A549 (cell line): Measurements from ENCODE around the gene NPAS2. TPM values are rescaled to one million over a fixed set of nuclear protein-coding genes. Genes with fewer than 3 reads are reported as not detected.

Source experiments
- ATAC-seq, 2 experiments: fragments of 200-7000 bp in 1 of 2; fragments of >200 bp in 1 of 2; cut with Nextera tagmentation in 1 of 2; cut with Tn5 transposase in 1 of 2; 3 replicates each; pipeline versions ENCODE4 v1.8.0 to v1.9.1; 2018 to 2020; ENCODE audit warnings: mild to moderate bottlenecking in 1 of 2, moderate library complexity in 1 of 2
- CTCF ChIA-PET: fragments of 300-600 bp; sonication (Branson Sonifier 250); formaldehyde crosslinking; extraction: SDS; loops from one replicate; lab custom pipeline; 2021; ENCODE audit warnings: antibody characterized with exemption, inconsistent platforms; lab: Yijun Ruan, JAX
- POLR2A ChIA-PET: fragments of 350-600 bp; formaldehyde crosslinking; extraction: SDS; loops from one replicate; lab custom pipeline; 2021; ENCODE audit warnings: antibody characterized with exemption, inconsistent platforms; lab: Yijun Ruan, JAX
- DNase-seq, 2 experiments: peaks; one replicate each; pipeline versions ENCODE4 v3.0.0 to v3.0.0-alpha.2; 2011 to 2016; ENCODE audit warnings: low read depth in 1 of 2, low spot score in 1 of 2
- FAIRE-seq: peaks from 2 replicates; lab custom pipeline; 2011; peaks lifted over from hg19 to GRCh38; lab: Jason Lieb, UNC
- H3K27ac ChIP-seq, 2 experiments: fragments of >200 bp; sonication (Bioruptor Twin); formaldehyde crosslinking; 3 replicates each; pipeline ENCODE4 v1.5.1; 2016 to 2017
- H3K4me1 ChIP-seq: fragments of >200 bp; sonication (Bioruptor Twin); formaldehyde crosslinking; 3 replicates; pipeline ENCODE4 v1.6.1; 2016
- H3K4me2 ChIP-seq: fragments of >200 bp; sonication (Bioruptor Twin); formaldehyde crosslinking; 3 replicates; pipeline ENCODE4 v1.6.1; 2016
- H3K4me3 ChIP-seq: fragments of >200 bp; sonication (Bioruptor Twin); formaldehyde crosslinking; 3 replicates; pipeline ENCODE4 v1.5.1; 2016
- H3K9me3 ChIP-seq: fragments of >200 bp; sonication (Bioruptor Twin); formaldehyde crosslinking; 3 replicates; pipeline ENCODE4 v1.6.1; 2016
- BCL3 ChIP-seq: fragments of >200 bp; sonication (Bioruptor Twin); formaldehyde crosslinking; IDR thresholded peaks from 3 replicates; pipeline ENCODE4 v1.6.1; 2016
- EHF ChIP-seq: fragments of 250-450 bp; sonication (Bioruptor Pico); IDR thresholded peaks from 2 replicates; pipeline ENCODE4 v1.5.0; 2020; ENCODE audit warnings: mild to moderate bottlenecking
- ESRRA ChIP-seq: fragments of 150-350 bp; IDR thresholded peaks from 2 replicates; pipeline ENCODE4 v1.6.1; 2014; ENCODE audit warnings: mild to moderate bottlenecking, low read length, borderline replicate concordance
- FOSL2 ChIP-seq, 2 experiments: fragments of 450-650 bp in 1 of 2; fragments of >200 bp in 1 of 2; sonication (Bioruptor Twin) in 1 of 2; formaldehyde crosslinking; IDR thresholded peaks; 2 replicates each; pipeline versions ENCODE4 v1.5.0 to v1.6.1; 2016 to 2020; ENCODE audit warnings: mild to moderate bottlenecking in 1 of 2, moderate library complexity in 1 of 2
- GATA3 ChIP-seq: IDR thresholded peaks from 2 replicates; pipeline ENCODE4 v1.6.1; 2012; ENCODE audit warnings: borderline replicate concordance
- HES2 ChIP-seq: fragments of >200 bp; sonication (Bioruptor Twin); formaldehyde crosslinking; IDR thresholded peaks from 2 replicates; pipeline ENCODE4 v1.6.1; 2016
- HEYL ChIP-seq: fragments of 250-450 bp; sonication (Bioruptor Pico); IDR thresholded peaks from 2 replicates; pipeline ENCODE4 v1.8.0; 2021; ENCODE audit warnings: mild to moderate bottlenecking, moderate library complexity
- HOXB13 ChIP-seq: fragments of 250-450 bp; sonication (Bioruptor Pico); IDR thresholded peaks from 2 replicates; pipeline ENCODE4 v1.5.0; 2020; ENCODE audit warnings: low read depth, mild to moderate bottlenecking, moderate library complexity
- HOXB5 ChIP-seq: fragments of 250-450 bp; sonication (Bioruptor Pico); IDR thresholded peaks from 2 replicates; pipeline ENCODE4 v1.5.0; 2020; ENCODE audit warnings: mild to moderate bottlenecking, moderate library complexity
- JUN ChIP-seq, 2 experiments: fragments of >200 bp; sonication (Bioruptor Twin); formaldehyde crosslinking; IDR thresholded peaks; 2 replicates in 1 of 2; 3 replicates in 1 of 2; pipeline ENCODE4 v1.6.1; 2016 to 2017
- MAX ChIP-seq: IDR thresholded peaks from 2 replicates; pipeline ENCODE4 v1.6.1; 2012
- MYC ChIP-seq: IDR thresholded peaks from 2 replicates; pipeline ENCODE4 v1.6.1; 2012; ENCODE audit warnings: mild to moderate bottlenecking, inconsistent platforms, low read length, improper control_type of control experiment, borderline replicate concordance
- NR3C1 ChIP-seq: fragments of >200 bp; sonication (Bioruptor Twin); formaldehyde crosslinking; IDR thresholded peaks from 3 replicates; pipeline ENCODE4 v1.6.1; 2017
- TP53 ChIP-seq: fragments of 250-450 bp; sonication (Bioruptor Pico); IDR thresholded peaks from 2 replicates; pipeline ENCODE4 v1.5.0; 2021; ENCODE audit warnings: mild to moderate bottlenecking, moderate library complexity
- ZSCAN20 ChIP-seq: fragments of 250-450 bp; sonication (Bioruptor Pico); IDR thresholded peaks from 2 replicates; pipeline ENCODE4 v1.8.0; 2022; ENCODE audit warnings: mild to moderate bottlenecking, moderate library complexity
- WGBS: methylation state at CpG from one replicate; pipeline ENCODE4 v1.1.6; 2017; ENCODE audit errors: missing lambda C conversion rate; 5-methylcytosine and 5-hydroxymethylcytosine counted together
- polyA plus RNA-seq, 4 experiments: library from polyadenylated mRNA; depleted of rRNA in 3 of 4; stranded (reverse); fragments of >200 nt; fragmentation: RNase III in 1 of 4; extraction: RNeasy Plus Mini Kit Qiagen cat#74134 plus additional on column Dnase treatment in 1 of 4; gene quantifications; 2 replicates in 3 of 4; 3 replicates in 1 of 4; pipeline ENCODE4 v1.2.3, GENCODE V29; 2011 to 2017
- TF ChIP-seq, protein P1 (sequence below): fragments of 250-450 bp; sonication (Bioruptor Pico); IDR thresholded peaks from 2 replicates; pipeline ENCODE4 v1.5.0; 2020; ENCODE audit warnings: low read depth, mild to moderate bottlenecking, moderate library complexity
- TF ChIP-seq, protein P2 (sequence below): fragments of >200 bp; sonication (Bioruptor Twin); formaldehyde crosslinking; IDR thresholded peaks from 3 replicates; pipeline ENCODE4 v1.5.1; 2016
- TF ChIP-seq, protein P3 (sequence below): IDR thresholded peaks from 2 replicates; pipeline ENCODE4 v1.6.1; 2012; ENCODE audit warnings: low read depth, borderline replicate concordance
- TF ChIP-seq, protein P4 (sequence below): fragments of 250-450 bp; sonication (Bioruptor Pico); IDR thresholded peaks from 2 replicates; pipeline ENCODE4 v1.5.0; 2021; ENCODE audit warnings: mild to moderate bottlenecking, moderate library complexity, borderline replicate concordance

NPAS2 gene
- polyA plus RNA-seq, 2 of the 4 experiments (the other 2 are of a cell fraction), result 31.4 to 56.1 TPM

DNA sequence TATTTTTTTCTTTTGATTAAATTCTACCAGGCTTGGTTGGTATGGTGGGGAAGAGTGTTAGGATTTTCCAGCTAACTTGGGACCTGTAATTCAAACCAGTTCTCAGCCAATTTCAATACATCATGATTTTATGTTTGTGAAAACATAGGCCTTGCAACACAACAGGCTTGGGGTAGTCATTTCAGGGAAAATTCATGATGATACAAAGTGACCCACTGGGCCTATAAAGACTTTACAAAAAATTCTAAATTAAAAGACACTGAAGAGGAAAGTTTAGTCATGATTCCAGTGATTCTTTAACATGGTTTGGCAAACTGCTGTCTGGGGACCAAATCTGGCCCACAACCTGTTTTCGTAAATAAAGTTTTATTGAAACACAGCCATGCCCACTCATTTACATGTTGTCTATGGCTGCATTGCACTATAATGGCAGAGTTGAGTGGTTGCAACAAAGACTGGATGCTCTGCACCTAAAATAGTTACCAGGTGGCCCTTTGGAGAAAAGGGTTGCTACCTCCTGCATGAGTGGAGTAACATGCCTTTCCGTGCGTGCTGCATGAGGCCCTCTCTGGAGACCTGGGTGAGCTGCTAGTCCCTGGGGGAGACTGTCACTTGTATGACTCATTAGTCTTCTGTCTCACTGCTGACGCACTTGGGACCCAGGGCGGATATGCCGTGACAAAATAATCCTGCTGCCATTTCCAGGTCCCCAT lies 73.6 kb downstream of the NPAS2 start (continued):
- TF ChIP-seq BCL3, result peak; percentile 88; the same call in 2 of the 3 replicates
- TF ChIP-seq EHF (CRISPR knock-in tag), result no peak
- TF ChIP-seq HOXB5, result peak; percentile 62; the same call in 1 of the 2 replicates
- TF ChIP-seq, protein P1, sequence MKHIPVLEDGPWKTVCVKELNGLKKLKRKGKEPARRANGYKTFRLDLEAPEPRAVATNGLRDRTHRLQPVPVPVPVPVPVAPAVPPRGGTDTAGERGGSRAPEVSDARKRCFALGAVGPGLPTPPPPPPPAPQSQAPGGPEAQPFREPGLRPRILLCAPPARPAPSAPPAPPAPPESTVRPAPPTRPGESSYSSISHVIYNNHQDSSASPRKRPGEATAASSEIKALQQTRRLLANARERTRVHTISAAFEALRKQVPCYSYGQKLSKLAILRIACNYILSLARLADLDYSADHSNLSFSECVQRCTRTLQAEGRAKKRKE (CRISPR knock-in tag), result peak; percentile 65; the same call in 1 of the 2 replicates
- TF ChIP-seq HES2, result 0 out of 2 replicates have a peak, but pooled peaks have one; percentile 29
- 0 out of 2 replicates have a peak, but pooled peaks have one; percentile 42 for TF ChIP-seq ESRRA
- TF ChIP-seq NR3C1, result no peak
- TF ChIP-seq JUN (IDR thresholded peaks at IDR 0.05), result peak; percentile 91 to 92

DNA sequence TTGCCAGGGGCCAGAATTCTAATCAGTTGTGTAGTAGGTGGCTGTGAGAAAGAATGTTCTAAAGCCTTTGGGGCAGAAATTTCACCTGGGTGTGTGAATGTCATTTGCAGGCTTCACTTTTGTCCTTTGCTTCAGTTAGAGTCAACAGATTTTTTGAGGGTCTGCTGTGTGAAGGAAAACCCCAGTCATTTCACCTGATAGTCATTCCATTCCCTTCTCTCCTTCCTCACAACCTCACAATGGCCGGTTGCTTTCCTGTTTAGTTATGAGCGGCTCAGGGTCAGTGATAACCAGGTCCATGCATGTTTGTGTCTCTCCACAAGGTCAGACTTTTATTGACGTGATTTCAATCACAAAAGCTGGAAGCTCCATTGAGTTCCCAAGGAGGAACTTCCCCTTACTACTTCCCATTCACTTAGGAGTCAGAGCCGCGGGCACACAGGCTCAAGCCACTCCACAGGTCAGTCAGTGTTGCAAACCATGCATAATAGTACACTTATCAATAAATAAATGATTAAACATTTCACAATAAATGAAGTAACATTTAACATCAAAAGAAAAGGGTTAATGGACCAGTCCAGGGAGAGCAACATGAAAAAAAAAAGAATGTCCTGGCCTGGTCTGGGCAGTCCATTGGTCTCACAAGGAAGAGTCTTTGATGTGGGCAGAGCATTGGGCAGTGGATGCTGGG lies 74.3 kb downstream of the NPAS2 start:
- H3K27ac ChIP-seq, result peak overlapping the region; percentile 88 to 94
- POLR2A ChIA-PET, result interaction anchor here (1.6 kb wide), 1 partner anchor 9 kb away, joined by 6 read pairs; no protein-coding TSS in a partner anchor
- peak in 1 of 2 experiments; percentile 28; a peak in 3 of 6 replicates for ATAC-seq
- H3K4me1 ChIP-seq, result peaks cover 66% of the 10 kb centered on the region
- H3K4me3 ChIP-seq, result no peak overlapping the region
- H3K9me3 ChIP-seq, result no peaks in the 10 kb centered on the region
- no peak for FAIRE-seq
- no peak for TF ChIP-seq GATA3
- TF ChIP-seq, protein P1 (CRISPR knock-in tag), result peak; percentile 66; the same call in 1 of the 2 replicates
- no peak for TF ChIP-seq NR3C1
- TF ChIP-seq, protein P2, sequence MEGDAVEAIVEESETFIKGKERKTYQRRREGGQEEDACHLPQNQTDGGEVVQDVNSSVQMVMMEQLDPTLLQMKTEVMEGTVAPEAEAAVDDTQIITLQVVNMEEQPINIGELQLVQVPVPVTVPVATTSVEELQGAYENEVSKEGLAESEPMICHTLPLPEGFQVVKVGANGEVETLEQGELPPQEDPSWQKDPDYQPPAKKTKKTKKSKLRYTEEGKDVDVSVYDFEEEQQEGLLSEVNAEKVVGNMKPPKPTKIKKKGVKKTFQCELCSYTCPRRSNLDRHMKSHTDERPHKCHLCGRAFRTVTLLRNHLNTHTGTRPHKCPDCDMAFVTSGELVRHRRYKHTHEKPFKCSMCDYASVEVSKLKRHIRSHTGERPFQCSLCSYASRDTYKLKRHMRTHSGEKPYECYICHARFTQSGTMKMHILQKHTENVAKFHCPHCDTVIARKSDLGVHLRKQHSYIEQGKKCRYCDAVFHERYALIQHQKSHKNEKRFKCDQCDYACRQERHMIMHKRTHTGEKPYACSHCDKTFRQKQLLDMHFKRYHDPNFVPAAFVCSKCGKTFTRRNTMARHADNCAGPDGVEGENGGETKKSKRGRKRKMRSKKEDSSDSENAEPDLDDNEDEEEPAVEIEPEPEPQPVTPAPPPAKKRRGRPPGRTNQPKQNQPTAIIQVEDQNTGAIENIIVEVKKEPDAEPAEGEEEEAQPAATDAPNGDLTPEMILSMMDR, result no peak
- TF ChIP-seq MYC, result 0 out of 2 replicates have a peak, but pooled peaks have one; percentile 2
- TF ChIP-seq MAX, result 0 out of 2 replicates have a peak, but pooled peaks have one; percentile 11
- CTCF ChIA-PET, result interaction anchor here (0.7 to 2.2 kb wide), 5 partner anchors 11 to 286 kb away, joined by 3 to 9 read pairs (median 4); no protein-coding TSS in a partner anchor
- H3K4me2 ChIP-seq, result peak overlapping the region; percentile 55
- 20% methylated on average over 5 of the region's 5 CpGs for WGBS
- peak in 1 of 2 experiments; percentile 49 for DNase-seq

GRCh38 chr2:100894796-100895156 lies 74.8 kb downstream of the NPAS2 start:
- WGBS, result 91% methylated on average over 4 of the region's 4 CpGs
- H3K4me1 ChIP-seq, result peaks cover 60% of the 10 kb centered on the region
- DNase-seq, result no peak
- H3K9me3 ChIP-seq, result peaks cover 2% of the 10 kb centered on the region; the same call in 2 of the 3 replicates
- peak overlapping the region; percentile 88 to 94 for H3K27ac ChIP-seq
- POLR2A ChIA-PET, result interaction anchor here (1.0 to 1.6 kb wide), 2 partner anchors 8 to 74 kb away, joined by 3 to 6 read pairs; no protein-coding TSS in a partner anchor
- H3K4me3 ChIP-seq, result no peak overlapping the region
- CTCF ChIA-PET, result interaction anchor here (0.7 to 2.2 kb wide), 7 partner anchors 9 to 287 kb away, joined by 3 to 9 read pairs (median 4); no protein-coding TSS in a partner anchor
- FAIRE-seq, result no peak
- no peak for ATAC-seq
- peak overlapping the region; percentile 55 for H3K4me2 ChIP-seq
- TF ChIP-seq ZSCAN20 (peak; percentile 84), FOSL2 (IDR thresholded peaks at IDR 0.05) (no peak), FOSL2 (CRISPR knock-in tag; IDR thresholded peaks at IDR 0.05) (no peak), HOXB13 (0 out of 2 replicates have a peak, but pooled peaks have one; percentile 41), HEYL (CRISPR knock-in tag) (peak; percentile 96), TP53 (0 out of 2 replicates have a peak, but pooled peaks have one; percentile 43), GATA3 (no peak)
- TF ChIP-seq, protein P3, sequence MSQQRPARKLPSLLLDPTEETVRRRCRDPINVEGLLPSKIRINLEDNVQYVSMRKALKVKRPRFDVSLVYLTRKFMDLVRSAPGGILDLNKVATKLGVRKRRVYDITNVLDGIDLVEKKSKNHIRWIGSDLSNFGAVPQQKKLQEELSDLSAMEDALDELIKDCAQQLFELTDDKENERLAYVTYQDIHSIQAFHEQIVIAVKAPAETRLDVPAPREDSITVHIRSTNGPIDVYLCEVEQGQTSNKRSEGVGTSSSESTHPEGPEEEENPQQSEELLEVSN, result no peak
- TF ChIP-seq, protein P2, result no peak
- TF ChIP-seq, protein P4, sequence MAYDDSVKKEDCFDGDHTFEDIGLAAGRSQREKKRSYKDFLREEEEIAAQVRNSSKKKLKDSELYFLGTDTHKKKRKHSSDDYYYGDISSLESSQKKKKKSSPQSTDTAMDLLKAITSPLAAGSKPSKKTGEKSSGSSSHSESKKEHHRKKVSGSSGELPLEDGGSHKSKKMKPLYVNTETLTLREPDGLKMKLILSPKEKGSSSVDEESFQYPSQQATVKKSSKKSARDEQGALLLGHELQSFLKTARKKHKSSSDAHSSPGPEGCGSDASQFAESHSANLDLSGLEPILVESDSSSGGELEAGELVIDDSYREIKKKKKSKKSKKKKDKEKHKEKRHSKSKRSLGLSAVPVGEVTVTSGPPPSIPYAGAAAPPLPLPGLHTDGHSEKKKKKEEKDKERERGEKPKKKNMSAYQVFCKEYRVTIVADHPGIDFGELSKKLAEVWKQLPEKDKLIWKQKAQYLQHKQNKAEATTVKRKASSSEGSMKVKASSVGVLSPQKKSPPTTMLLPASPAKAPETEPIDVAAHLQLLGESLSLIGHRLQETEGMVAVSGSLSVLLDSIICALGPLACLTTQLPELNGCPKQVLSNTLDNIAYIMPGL (CRISPR knock-in tag), result no peak
